Activated CD8-positive, alpha-beta memory T cell treated with anti-CD3 and anti-CD28 coated beads, Interleukin-2, amount 50 U/mL, for 4 hours (primary cell): Measurements from ENCODE around the gene IL17RE.
"Not testable (repeated sequence)": the region's sequence is repeated elsewhere in the genome, so short reads cannot be mapped to it uniquely, and the experiment has no call there.

Experiments used
- DNase-seq: peaks from one replicate; pipeline ENCODE4 v3.0.0-alpha.2; 2020

IL17RE gene

GRCh38 chr3:9902372-9903237 lies at the start of gene IL17RE:
IL17RE (plus strand) TSS chr3:9902848; CDS start chr3:9902933, 85 bp downstream.
- DNase-seq, result no peak

GRCh38 chr3:9854291-9854940 lies 48.2 kb upstream of the IL17RE start:
- DNase-seq, result not testable (repeated sequence)

GRCh38 chr3:9855594-9855993 lies 47.1 kb upstream of the IL17RE start:
- no peak for DNase-seq

- DNase-seq, result no peak
Measured at GRCh38 chr3:9859530-9860025, 43.1 kb upstream of the IL17RE start.

- DNase-seq, result no peak
Measured at GRCh38 chr3:9861201-9861600, 41.4 kb upstream of the IL17RE start.

- DNase-seq, result no peak
Measured at GRCh38 chr3:9861626-9862130, 41.0 kb upstream of the IL17RE start.

GRCh38 chr3:9862391-9863057 lies 40.1 kb upstream of the IL17RE start:
- peak; percentile 35 for DNase-seq

- DNase-seq, result no peak
Measured at GRCh38 chr3:9863058-9863772, 39.4 kb upstream of the IL17RE start.

- DNase-seq, result no peak
Measured at GRCh38 chr3:9864200-9864927, 38.3 kb upstream of the IL17RE start.

GRCh38 chr3:9865125-9865637 lies 37.5 kb upstream of the IL17RE start:
- not testable (repeated sequence) for DNase-seq

GRCh38 chr3:9866639-9867038 lies 36.0 kb upstream of the IL17RE start:
- DNase-seq, result no peak

- no peak for DNase-seq
Measured at GRCh38 chr3:9867106-9867505, 35.5 kb upstream of the IL17RE start.

GRCh38 chr3:9869955-9870354 lies 32.7 kb upstream of the IL17RE start:
- DNase-seq, result no peak

GRCh38 chr3:9870978-9871377 lies 31.7 kb upstream of the IL17RE start:
- DNase-seq, result no peak

GRCh38 chr3:9872067-9872466 lies 30.6 kb upstream of the IL17RE start:
- not testable (repeated sequence) for DNase-seq

- no peak for DNase-seq
Measured at GRCh38 chr3:9875448-9875847, 27.2 kb upstream of the IL17RE start.

GRCh38 chr3:9876255-9876654 lies 26.4 kb upstream of the IL17RE start:
- not testable (repeated sequence) for DNase-seq

GRCh38 chr3:9876991-9877390 lies 25.7 kb upstream of the IL17RE start:
- no peak for DNase-seq

GRCh38 chr3:9878700-9879099 lies 23.9 kb upstream of the IL17RE start:
- DNase-seq, result no peak

- DNase-seq, result no peak
Measured at GRCh38 chr3:9879830-9880549, 22.7 kb upstream of the IL17RE start, which contains the start of gene CIDEC. CIDEC (minus strand) TSS chr3:9880253; CDS start chr3:9878486, 1,767 bp downstream.

- DNase-seq, result no peak
Measured at GRCh38 chr3:9881441-9881840, 21.2 kb upstream of the IL17RE start.
